Calu3 (cell line): ENCODE measurements around the gene RANBP17. TPM values are rescaled to one million over a fixed set of nuclear protein-coding genes. Genes with fewer than 3 reads are reported as not detected.

ENCODE experiments used
- BruUV-seq: library from RNA; stranded (reverse); fragments of 400-500 nt; replicated peaks from 2 replicates; lab custom pipeline; 2021; lab: Mats Ljungman, UMichigan
- CTCF ChIA-PET: fragments of 300-600 bp; sonication (Branson Sonifier 250); formaldehyde crosslinking; loops from one replicate; lab custom pipeline; 2022; ENCODE audit warnings: antibody characterized with exemption; lab: Charles Lee
- DNase-seq: peaks from one replicate; pipeline ENCODE4 v3.0.0; 2022
- H3K27ac Mint-ChIP-seq: one replicate; pipeline ENCODE4 v1.8.0; 2022; ENCODE audit warnings: mixed read lengths; ENCODE audit not compliant: unreplicated experiment
- H3K27me3 Mint-ChIP-seq: one replicate; pipeline ENCODE4 v1.8.0; 2022; ENCODE audit warnings: mixed read lengths; ENCODE audit not compliant: unreplicated experiment
- H3K36me3 Mint-ChIP-seq: one replicate; pipeline ENCODE4 v1.8.0; 2022; ENCODE audit warnings: mild to moderate bottlenecking, moderate library complexity, mixed read lengths; ENCODE audit not compliant: insufficient read depth, unreplicated experiment
- H3K4me1 Mint-ChIP-seq: one replicate; pipeline ENCODE4 v1.8.0; 2022; ENCODE audit warnings: mild to moderate bottlenecking, low read depth, mixed read lengths; ENCODE audit not compliant: unreplicated experiment
- H3K4me3 Mint-ChIP-seq: one replicate; pipeline ENCODE4 v1.8.0; 2022; ENCODE audit warnings: mild to moderate bottlenecking, low read depth, moderate library complexity, mixed read lengths; ENCODE audit not compliant: unreplicated experiment
- H3K9me3 Mint-ChIP-seq: one replicate; pipeline ENCODE4 v1.8.0; 2022; ENCODE audit warnings: low read depth, mixed read lengths; ENCODE audit not compliant: unreplicated experiment
- intact Hi-C: fragments of 100-400 bp; cut with micrococcal nuclease; formaldehyde crosslinking; loops from one replicate; pipeline ENCODE4 v1.10.0; 2022; ENCODE audit not compliant: unreplicated experiment
- total RNA-seq: library from RNA; stranded (reverse); gene quantifications from 2 replicates; pipeline ENCODE4 v1.2.3, GENCODE V29; 2022
- TF ChIP-seq, protein P1 (sequence below): fragments of 200-600 bp; IDR thresholded peaks from one replicate; pipeline ENCODE4 v1.8.0; 2022; ENCODE audit warnings: antibody characterized with exemption; ENCODE audit not compliant: unreplicated experiment

RANBP17 gene
- total RNA-seq, 1 experiment from 2014 or later = 117 TPM

DNA sequence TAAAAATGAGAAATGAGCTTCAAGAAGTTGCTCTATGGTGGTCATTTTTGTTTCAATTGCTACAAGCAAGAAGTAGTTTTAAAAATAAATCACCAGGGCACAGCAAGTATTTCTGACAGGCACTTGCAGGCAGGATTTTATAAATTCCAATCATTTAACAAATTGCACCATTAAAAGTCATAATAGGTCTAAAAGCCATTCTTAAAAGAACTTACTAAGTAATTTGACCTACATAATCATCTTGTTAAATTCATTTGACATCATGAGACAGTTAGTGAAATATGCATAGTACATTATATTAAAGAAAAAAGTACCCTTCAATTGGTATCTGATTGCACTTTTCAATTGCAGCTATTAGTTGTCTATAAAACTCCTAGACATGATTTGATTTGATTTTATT lies 478.2 kb downstream of the RANBP17 start:
- CTCF ChIA-PET = interaction anchor here (0.6 to 1.7 kb wide), 5 partner anchors 16 to 702 kb away, joined by 3 to 7 read pairs (median 4); no protein-coding TSS in a partner anchor
- H3K9me3 Mint-ChIP-seq = no peaks in the 10 kb centered on the region
- H3K27ac Mint-ChIP-seq = no peak overlapping the region
- intact Hi-C loops = no loop called here
- TF ChIP-seq, protein P1, sequence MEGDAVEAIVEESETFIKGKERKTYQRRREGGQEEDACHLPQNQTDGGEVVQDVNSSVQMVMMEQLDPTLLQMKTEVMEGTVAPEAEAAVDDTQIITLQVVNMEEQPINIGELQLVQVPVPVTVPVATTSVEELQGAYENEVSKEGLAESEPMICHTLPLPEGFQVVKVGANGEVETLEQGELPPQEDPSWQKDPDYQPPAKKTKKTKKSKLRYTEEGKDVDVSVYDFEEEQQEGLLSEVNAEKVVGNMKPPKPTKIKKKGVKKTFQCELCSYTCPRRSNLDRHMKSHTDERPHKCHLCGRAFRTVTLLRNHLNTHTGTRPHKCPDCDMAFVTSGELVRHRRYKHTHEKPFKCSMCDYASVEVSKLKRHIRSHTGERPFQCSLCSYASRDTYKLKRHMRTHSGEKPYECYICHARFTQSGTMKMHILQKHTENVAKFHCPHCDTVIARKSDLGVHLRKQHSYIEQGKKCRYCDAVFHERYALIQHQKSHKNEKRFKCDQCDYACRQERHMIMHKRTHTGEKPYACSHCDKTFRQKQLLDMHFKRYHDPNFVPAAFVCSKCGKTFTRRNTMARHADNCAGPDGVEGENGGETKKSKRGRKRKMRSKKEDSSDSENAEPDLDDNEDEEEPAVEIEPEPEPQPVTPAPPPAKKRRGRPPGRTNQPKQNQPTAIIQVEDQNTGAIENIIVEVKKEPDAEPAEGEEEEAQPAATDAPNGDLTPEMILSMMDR = no peak
- no TSS peak for BruUV-seq
- peaks cover 10% of the 10 kb centered on the region for H3K27me3 Mint-ChIP-seq
- H3K4me1 Mint-ChIP-seq = no peaks in the 10 kb centered on the region
- no peak overlapping the region for H3K4me3 Mint-ChIP-seq
- DNase-seq = no peak
- peaks cover 9% of the 10 kb centered on the region for H3K36me3 Mint-ChIP-seq

DNA sequence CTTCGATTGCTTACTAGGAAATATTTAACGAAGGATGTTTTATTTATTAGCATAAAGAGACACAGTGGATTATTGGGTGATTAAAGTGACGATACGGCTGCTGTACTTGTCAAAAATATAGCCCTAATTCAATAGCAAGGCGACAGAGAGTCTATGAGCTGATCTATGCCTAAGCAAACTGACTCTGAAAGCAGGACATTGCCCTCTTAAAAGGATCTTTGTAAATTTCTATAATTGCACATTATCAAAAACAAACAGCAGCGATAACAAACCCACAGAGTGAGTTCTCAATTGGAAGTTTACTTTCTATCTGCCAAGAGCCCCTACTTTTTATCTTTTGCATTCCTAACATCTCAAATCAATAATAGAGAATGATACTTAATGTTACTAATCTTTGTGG lies 478.7 kb downstream of the RANBP17 start:
- intact Hi-C loops = no loop called here
- no peaks in the 10 kb centered on the region for H3K4me1 Mint-ChIP-seq
- no peaks in the 10 kb centered on the region for H3K9me3 Mint-ChIP-seq
- H3K27ac Mint-ChIP-seq = no peak overlapping the region
- BruUV-seq = no TSS peak
- DNase-seq = no peak
- peaks cover 9% of the 10 kb centered on the region for H3K36me3 Mint-ChIP-seq
- CTCF ChIA-PET = interaction anchor here (0.7 to 1.7 kb wide), 7 partner anchors 16 to 747 kb away, joined by 3 to 10 read pairs (median 4); no protein-coding TSS in a partner anchor
- H3K27me3 Mint-ChIP-seq = peaks cover 5% of the 10 kb centered on the region
- no peak overlapping the region for H3K4me3 Mint-ChIP-seq
- TF ChIP-seq, protein P1 = no peak

DNA sequence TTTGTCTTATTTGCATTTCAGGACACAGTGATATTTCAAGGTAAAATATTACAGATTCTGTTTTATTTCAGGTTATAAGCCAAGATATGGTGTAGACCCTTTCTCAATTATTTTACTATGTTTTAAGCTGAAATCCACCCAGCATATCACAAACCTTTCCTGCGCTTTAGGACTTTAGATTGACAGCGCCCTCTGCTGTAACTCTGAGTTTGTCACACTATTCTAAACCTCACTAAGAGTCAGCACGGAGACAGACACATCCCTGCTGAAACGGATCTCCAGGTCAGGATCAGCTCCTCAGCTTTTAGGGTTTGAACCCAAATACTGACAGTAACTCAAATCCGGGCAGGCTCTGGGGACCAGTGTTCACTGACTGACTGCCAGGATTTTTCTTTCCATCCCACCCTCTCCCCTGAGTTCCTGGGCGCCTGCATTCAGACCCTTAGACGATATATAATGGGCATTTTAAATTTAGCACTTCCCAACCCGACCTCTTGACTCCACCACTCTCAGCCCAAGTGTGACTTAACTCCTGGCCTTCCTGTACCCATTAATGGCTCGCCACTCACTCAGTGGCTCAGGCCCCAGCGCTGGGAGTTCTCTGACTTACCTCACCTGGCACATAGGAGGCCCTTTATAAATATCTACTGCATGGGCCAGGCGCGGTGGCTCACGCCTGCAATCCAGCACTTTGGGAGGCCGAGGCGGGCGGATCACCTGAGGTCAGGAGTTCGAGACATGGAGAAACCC lies 480.7 kb downstream of the RANBP17 start:
- Mint-ChIP-seq H3K4me1 (no peaks in the 10 kb centered on the region), H3K4me3 (no peak overlapping the region), H3K36me3 (no peaks in the 10 kb centered on the region), H3K27ac (no peak overlapping the region), H3K9me3 (no peaks in the 10 kb centered on the region), H3K27me3 (no peaks in the 10 kb centered on the region)
- DNase-seq = peak; percentile 66
- BruUV-seq = no TSS peak
- CTCF ChIA-PET = interaction anchor here (0.7 to 2.0 kb wide), 6 partner anchors 9 to 704 kb away, joined by 3 to 18 read pairs (median 4); no protein-coding TSS in a partner anchor
- TF ChIP-seq, protein P1 = peak; percentile 60
- intact Hi-C loops = loop anchor here (1.0 kb wide), 1 partner anchor 135 kb away; no protein-coding TSS in a partner anchor

DNA sequence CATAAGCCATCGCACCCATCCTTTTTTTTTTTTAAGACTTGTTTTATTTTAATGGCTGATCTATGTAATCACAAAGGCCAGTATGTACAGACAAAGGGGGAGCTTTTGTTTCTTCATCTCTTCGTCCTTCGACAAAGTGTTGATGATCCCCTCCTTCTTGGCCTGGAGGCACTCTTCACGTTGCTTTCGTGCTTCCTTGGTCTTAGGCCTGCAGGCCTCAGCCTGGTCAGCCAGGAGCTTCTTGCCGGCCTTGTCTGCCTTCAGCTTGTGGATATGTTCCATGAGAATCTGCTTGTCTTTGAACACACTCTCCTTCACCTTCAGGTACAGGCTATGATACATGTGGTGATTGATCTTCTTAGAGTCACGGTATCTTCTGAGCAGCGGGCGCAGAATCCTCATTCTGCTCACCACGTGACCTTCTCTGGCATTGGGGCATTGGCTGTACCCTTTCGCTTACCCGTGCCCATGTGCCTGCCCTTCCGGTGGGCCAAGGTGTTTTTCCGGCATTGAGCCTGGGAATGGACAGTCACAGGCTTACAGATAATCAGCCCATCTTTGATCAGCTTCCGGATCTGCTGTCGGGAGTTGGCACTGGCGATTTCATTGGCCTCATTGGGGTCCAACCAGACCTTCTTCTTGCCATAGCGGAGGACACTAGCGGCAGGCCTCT lies 483.3 kb downstream of the RANBP17 start:
- Mint-ChIP-seq H3K27ac (no peak overlapping the region), H3K27me3 (no peaks in the 10 kb centered on the region), H3K9me3 (no peaks in the 10 kb centered on the region), H3K4me3 (no peak overlapping the region), H3K36me3 (no peaks in the 10 kb centered on the region), H3K4me1 (no peaks in the 10 kb centered on the region)
- TF ChIP-seq, protein P1 = no peak
- intact Hi-C loops = no loop called here
- no TSS peak for BruUV-seq
- no peak for DNase-seq
- CTCF ChIA-PET = no interaction called here

Other genes starting within 250 kb of the RANBP17 start
- gene GABRP, start 78.3 kb upstream of the RANBP17 start, total RNA-seq = 1,275 and 1,278 TPM in 2 replicates